ENCODE measurements around the gene NTRK3. TPM values are rescaled to one million over a fixed set of nuclear protein-coding genes. Genes with fewer than 3 reads are reported as not detected.

The NTRK3 gene
- total and polyA plus RNA-seq, 2 donors (not counting 3 experiments of a cell fraction or from before 2014, with no cell fraction given), result not detected

GRCh38 chr15:88118035-88118434 is 138.5 kb downstream of the NTRK3 start:
- no peak overlapping the region for H3K4me3 ChIP-seq (replicated peaks in 1 of 3; ENCODE audit: insufficient read depth in 1 of 3, low read depth in 1 of 3, low read length in 3 of 3)
- intact Hi-C loops (cut with micrococcal nuclease), result no loop called here
- no peak for TF ChIP-seq FOS (IDR thresholded peaks at IDR 0.05; ENCODE audit: borderline replicate concordance, insufficient read depth, low read length)
- no peak for TF ChIP-seq JUN (IDR thresholded peaks at IDR 0.05; ENCODE audit: borderline replicate concordance, insufficient read depth, insufficient read length, low read depth)
- TF ChIP-seq MYC (IDR thresholded peaks at IDR 0.05; ENCODE audit: low read depth, low read length), result no peak
- no peak for TF ChIP-seq EZH2 (IDR thresholded peaks at IDR 0.05; ENCODE audit: borderline replicate concordance, low read depth, low read length, severe bottlenecking)
- TF ChIP-seq CTCF (IDR thresholded peaks at IDR 0.05; ENCODE audit: extremely low read depth in 1 of 2, insufficient read depth in 1 of 2, low read depth in 1 of 2, low read length in 2 of 2), result no peak
- no peak for TF ChIP-seq POLR2AphosphoS5 (IDR thresholded peaks at IDR 0.05; ENCODE audit: insufficient read depth, low read depth, low read length)
- no peak for TF ChIP-seq GATA2 (IDR thresholded peaks at IDR 0.05; ENCODE audit: insufficient read depth, insufficient read length, low read depth, low read length)
- TF ChIP-seq MAX (IDR thresholded peaks at IDR 0.05; ENCODE audit: insufficient read depth, insufficient read length), result no peak
- no peaks in the 10 kb centered on the region for H3K79me2 ChIP-seq (ENCODE audit: control insufficient read depth, insufficient read depth, low read length)
- no peak overlapping the region for H3K4me2 ChIP-seq (ENCODE audit: insufficient read depth, low read length)
- no peak for DNase-seq (ENCODE audit: low read depth, low spot score)
- CTCF ChIA-PET, result no interaction called here
- POLR2A ChIA-PET, result no interaction called here
- no peak overlapping the region for H2AFZ ChIP-seq (ENCODE audit: low read depth, low read length)
- no peaks in the 10 kb centered on the region for H4K20me1 ChIP-seq (replicated peaks; ENCODE audit: control insufficient read depth, extremely low read depth, insufficient read depth, low read length)
- no peaks in the 10 kb centered on the region for H3K27me3 ChIP-seq (ENCODE audit: control insufficient read depth in 2 of 2, insufficient read depth in 2 of 2, low read length in 2 of 2)
- dilution Hi-C loops (cut with MboI; ENCODE audit: extremely low pct_ligation_motif_present, low sequenced_read_pairs), result no loop called here
- no TSS peak for BruUV-seq (replicated peaks)
- no peak overlapping the region for H3K27ac ChIP-seq (ENCODE audit: insufficient read depth, low read depth, low read length)
- no peaks in the 10 kb centered on the region for H3K4me1 ChIP-seq (ENCODE audit: control insufficient read depth, extremely low read depth, insufficient read depth, low read length)
- peaks cover 7% of the 10 kb centered on the region for H3K9me3 ChIP-seq (replicated peaks; ENCODE audit: control insufficient read depth, insufficient read depth, low read length)
- FAIRE-seq, result no peak
- no peak overlapping the region for H3K9ac ChIP-seq (replicated peaks; ENCODE audit: extremely low read depth, insufficient read depth, low read length)
- no peaks in the 10 kb centered on the region for H3K36me3 ChIP-seq (ENCODE audit: control insufficient read depth in 2 of 2, extremely low read depth in 1 of 2, insufficient read depth in 2 of 2, low read length in 2 of 2)
- H3K9me1 ChIP-seq (replicated peaks; ENCODE audit: control insufficient read depth, extremely low read depth, insufficient read depth, low read length), result no peaks in the 10 kb centered on the region

Data from endothelial cell of umbilical vein (primary cell).